NCI-H226 (cell line): ENCODE data around the gene DIAPH3.

Source experiments
- DNase-seq: peaks from one replicate; pipeline ENCODE4 v3.0.0-alpha.2; 2015

DIAPH3 gene

GRCh38 chr13:59865398-59865797, 298.3 kb downstream of the DIAPH3 start:
- no peak for DNase-seq

GRCh38 chr13:59863621-59864020, 300.1 kb downstream of the DIAPH3 start:
- no peak for DNase-seq

DNA sequence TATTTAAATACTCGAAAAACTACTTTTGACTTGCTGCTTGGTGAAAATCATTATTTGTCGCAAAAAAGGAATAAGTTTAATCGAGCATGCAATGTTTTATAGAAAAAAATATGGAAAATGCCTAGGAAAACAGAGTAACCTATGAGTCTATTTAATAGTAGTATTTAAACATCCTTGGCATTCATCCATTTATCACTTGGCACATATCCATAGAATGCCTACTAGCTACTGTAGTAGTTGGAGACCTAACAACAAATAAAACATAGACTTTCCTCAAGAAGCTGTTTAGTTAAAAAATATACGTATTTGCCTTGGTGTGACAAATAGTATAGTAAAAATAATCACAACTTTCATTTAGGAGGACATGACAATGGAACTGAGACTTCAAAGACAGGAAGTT, 302.1 kb downstream of the DIAPH3 start:
- DNase-seq: no peak

GRCh38 chr13:59856281-59856810, 307.4 kb downstream of the DIAPH3 start:
- no peak for DNase-seq

GRCh38 chr13:59846845-59847620, 316.7 kb downstream of the DIAPH3 start:
- DNase-seq: peak; percentile 44

DNA sequence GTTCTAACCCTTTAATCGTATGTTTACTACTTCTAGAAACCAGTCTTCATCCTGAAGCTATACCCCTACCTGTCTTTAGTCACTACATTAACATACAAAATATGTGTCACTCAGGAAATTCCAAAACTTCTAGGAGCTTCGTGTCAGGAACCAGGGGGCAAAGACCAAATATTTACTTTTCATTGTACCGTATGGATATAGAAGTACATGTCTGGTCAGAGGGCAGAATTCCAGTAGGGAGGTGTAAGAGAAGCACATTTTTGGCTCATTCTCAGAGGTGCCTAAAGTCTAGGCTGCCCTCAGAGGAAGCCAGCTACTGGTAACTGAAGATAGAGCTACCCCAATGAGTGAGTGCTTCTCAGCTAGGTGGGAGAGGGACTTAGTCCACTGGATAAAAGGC, 320.7 kb downstream of the DIAPH3 start:
- DNase-seq: peak; percentile 61

DNA sequence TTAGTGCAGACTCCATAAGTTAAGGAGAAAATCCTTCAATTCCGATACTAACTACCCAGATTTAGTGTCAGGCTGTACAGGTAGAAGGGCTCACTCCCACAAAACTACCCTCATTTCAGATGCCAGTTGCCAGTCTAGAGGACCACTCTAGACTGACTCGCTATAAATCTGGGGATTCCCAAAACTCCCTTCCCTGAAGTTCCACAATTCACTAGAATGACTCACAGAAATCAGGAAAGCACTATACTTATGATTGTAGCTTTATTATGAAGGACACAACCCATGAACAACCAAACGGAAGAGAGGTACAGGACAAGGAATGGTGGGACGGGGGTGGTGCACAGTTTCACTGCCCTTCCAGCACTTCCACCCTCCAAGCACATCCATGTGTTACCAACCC, 321.2 kb downstream of the DIAPH3 start:
- DNase-seq: peak; percentile 49

DNA sequence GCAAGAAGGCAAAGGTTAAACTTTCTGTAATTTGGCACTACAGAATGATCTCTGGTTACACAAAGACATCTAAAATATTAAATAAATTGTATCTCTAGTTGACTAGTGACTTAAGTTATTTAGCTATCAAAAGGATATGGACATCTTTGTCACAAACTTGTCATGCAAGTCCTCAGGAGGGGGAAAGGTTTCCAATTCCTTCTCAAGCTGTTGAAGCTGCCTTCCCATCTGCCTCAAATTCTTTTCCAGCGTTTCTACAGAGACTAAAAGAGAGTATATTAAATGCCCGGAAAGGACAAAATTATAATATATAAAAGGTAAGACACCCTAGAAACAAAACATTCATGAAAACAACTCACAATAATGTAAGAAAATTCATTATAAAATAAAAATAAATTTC, 324.5 kb downstream of the DIAPH3 start:
- no peak for DNase-seq

- DNase-seq: no peak
Observed at GRCh38 chr13:59837101-59837500, 326.6 kb downstream of the DIAPH3 start.

DNA sequence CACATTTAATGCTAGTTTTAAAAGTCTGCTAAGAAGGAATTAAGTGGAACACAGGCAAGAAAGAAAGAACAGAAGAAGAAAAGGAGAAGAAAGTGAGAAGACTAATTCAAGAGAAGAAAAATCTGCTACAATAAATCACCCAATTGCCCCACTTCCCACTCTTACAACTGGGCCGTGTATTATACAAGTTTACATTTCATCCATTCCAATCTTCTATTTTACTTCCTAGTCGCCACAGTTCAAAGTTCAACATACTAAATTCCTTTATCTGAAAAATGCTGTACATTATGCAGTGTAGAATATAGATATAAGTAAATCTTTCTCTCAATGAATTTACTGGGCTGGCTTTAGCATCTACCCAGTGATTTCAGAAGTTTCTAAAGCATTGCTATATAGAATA, 328.2 kb downstream of the DIAPH3 start:
- DNase-seq: no peak

DNA sequence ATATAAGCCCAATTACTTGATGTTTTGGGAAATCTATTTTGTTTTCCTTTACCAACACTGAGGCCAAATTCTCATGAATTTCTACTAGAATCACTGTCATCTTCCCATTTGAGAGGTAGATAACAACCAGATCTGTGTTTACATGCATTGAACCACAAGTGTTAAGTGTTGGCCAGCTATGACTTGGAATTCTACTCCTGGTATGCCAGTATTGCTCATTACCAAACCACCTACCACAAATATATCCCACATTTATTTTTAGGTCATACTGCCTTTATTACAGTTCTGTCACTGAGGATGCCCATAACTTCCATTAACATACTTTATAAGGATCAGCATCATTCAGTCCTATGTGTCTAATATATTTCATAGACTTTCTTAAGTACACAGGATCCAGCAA, 328.9 kb downstream of the DIAPH3 start:
- peak; percentile 67 for DNase-seq

DNA sequence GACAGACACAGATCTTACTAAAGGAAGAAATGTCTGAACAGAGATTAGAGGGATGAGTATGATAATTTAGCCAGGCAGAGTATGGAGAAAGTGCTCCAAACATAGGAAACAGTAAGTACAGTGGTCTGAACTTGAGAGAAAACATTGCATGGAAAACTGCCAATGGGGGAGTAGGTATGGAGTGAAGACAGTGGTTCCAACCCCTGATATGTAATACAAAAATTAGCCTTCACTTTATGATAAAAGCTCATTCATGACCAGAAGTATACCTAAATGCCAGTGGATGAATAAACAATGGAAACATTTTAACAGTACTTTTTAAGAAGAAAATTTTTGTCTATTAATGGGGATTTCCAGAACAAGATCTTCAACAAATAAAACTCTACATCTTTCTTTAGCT, 334.0 kb downstream of the DIAPH3 start:
- DNase-seq: peak; percentile 22

- DNase-seq: peak; percentile 61
Observed at GRCh38 chr13:59823486-59823885, 340.2 kb downstream of the DIAPH3 start.

GRCh38 chr13:59809564-59809963, 354.2 kb downstream of the DIAPH3 start:
- DNase-seq: no peak

GRCh38 chr13:59806801-59807200, 356.9 kb downstream of the DIAPH3 start:
- DNase-seq: no peak

- no peak for DNase-seq
Observed at GRCh38 chr13:59801107-59801880, 362.4 kb downstream of the DIAPH3 start.

- DNase-seq: no peak
Observed at GRCh38 chr13:59793107-59793506, 370.6 kb downstream of the DIAPH3 start.

DNA sequence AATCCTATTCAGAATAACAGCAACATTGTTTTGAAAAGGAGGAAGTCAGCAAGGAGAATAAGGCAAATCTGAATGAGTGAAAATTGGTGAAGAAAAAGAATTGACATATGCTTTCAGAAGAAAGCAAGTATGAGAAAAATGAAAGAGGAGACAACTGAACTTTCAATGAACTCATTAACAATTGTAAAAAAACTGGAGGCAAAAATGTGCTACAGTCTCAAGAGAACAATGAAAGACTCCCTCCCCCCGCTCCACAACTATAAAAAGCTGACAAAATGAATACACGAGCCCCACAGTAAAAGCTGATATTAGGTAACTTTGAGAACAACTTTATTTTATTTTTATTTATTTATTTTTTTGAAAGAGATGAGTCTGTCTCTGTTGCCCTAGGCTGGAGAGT, 373.1 kb downstream of the DIAPH3 start:
- DNase-seq: no peak

- DNase-seq: no peak
Observed at GRCh38 chr13:59789558-59789957, 374.2 kb downstream of the DIAPH3 start.

GRCh38 chr13:59787679-59788078, 376.0 kb downstream of the DIAPH3 start:
- DNase-seq: no peak

DNA sequence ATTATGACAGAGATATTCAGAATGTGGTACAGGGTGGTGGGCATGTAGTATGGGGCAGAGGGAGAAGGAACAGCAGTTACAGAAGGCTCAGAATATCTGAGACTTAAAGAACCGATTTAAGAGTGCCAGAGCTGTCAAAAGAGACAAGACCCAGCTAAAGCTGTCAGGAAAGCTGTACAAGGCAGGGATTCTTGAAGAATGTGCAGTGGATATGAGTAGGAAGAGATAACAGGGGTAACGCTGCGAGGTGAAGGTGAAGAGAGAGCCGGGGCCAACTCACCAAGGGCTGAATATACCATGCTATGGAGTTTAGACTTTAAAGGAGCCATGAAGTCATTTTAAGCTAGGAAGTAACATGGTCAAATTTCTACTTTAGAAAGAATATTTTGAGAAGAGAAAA, 381.0 kb downstream of the DIAPH3 start:
- DNase-seq: peak; percentile 54

GRCh38 chr13:59780058-59780457, 383.7 kb downstream of the DIAPH3 start:
- DNase-seq: peak; percentile 52

DNA sequence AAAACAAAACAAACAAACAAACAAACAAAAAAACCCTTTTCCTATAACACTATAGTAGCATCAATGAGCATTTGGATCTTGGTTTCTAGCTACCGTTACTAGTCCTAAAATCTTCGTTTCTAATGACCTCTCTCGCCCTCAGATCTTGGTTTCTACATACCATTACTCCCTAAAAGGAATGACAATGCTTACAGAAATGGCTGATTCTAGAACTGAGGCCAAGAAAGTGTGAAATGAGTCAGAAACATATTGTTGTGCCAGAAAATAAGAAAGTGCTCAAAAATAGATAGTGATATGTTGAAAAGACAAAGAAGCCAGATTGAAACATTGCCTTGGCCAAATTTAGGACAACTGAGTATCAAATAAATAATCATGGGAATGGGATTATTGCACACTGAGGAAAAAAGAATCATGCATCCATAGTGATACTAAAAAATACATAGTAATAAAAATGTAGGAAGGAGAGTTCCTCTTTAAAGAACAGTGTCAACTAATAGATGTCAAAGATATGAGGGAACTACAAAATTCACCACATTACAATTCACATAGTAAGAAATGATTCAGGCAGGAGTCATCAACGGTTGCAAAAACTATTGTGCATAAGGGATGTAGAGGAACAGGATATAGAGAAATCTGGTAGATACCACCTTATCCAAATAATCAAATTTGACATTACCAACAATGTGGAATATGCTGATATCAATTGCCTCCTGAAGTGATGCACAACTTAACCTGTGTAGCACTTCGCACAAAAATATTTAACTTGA, 386.6 kb downstream of the DIAPH3 start:
- DNase-seq: peak; percentile 84
